Activated CD4-positive, CD25-positive, alpha-beta regulatory T cell treated with anti-CD3 and anti-CD28 coated beads, Interleukin-2, amount 50 U/mL, for 24 hours (primary cell): Measurements from ENCODE around the gene C1orf35.
A peak's percentile ranks its signal among the peaks of the same experiment; 100 is the strongest.

Source experiments
- ATAC-seq, 2 donors: fragments of 150-1000 bp; cut with Tn5 transposase; one replicate each; pipeline ENCODE4 v1.10.0; 2021; ENCODE audit warnings: mild to moderate bottlenecking in 1 of 2, moderate library complexity in 1 of 2

C1orf35 gene

GRCh38 chr1:228109073-228109961 lies 6.2 kb upstream of the C1orf35 start, which contains the start of gene MRPL55:
TSS of gene MRPL55 (minus strand) at chr1:228109299. CDS start at chr1:228108260, 1,039 bp downstream.
- ATAC-seq, result peak; percentile 95

- no peak for ATAC-seq
Measured at GRCh38 chr1:228108742-228109072, 5.6 kb upstream of the C1orf35 start.

GRCh38 chr1:228108055-228108690 lies 5.0 kb upstream of the C1orf35 start:
- ATAC-seq, result no peak

GRCh38 chr1:228107636-228108035 lies 4.5 kb upstream of the C1orf35 start:
- ATAC-seq, result no peak

GRCh38 chr1:228106800-228107054 lies 3.6 kb upstream of the C1orf35 start:
- ATAC-seq, result no peak

GRCh38 chr1:228105996-228106799 lies 3.1 kb upstream of the C1orf35 start:
- no peak for ATAC-seq

- no peak for ATAC-seq
Measured at GRCh38 chr1:228105270-228105995, 2.3 kb upstream of the C1orf35 start.

- no peak for ATAC-seq
Measured at GRCh38 chr1:228104526-228105269, 1.6 kb upstream of the C1orf35 start.

- ATAC-seq, result peak; percentile 39 to 50
Measured at GRCh38 chr1:228101994-228102790, 933 bp downstream of the C1orf35 start.

- ATAC-seq, result no peak
Measured at GRCh38 chr1:228101614-228101993, 1.5 kb downstream of the C1orf35 start.

GRCh38 chr1:228100822-228101613 lies 2.1 kb downstream of the C1orf35 start:
- no peak for ATAC-seq

- ATAC-seq, result no peak
Measured at GRCh38 chr1:228099331-228099732, 3.8 kb downstream of the C1orf35 start.

- no peak for ATAC-seq
Measured at GRCh38 chr1:228098323-228098931, 4.7 kb downstream of the C1orf35 start.

GRCh38 chr1:228097333-228098081 lies 5.6 kb downstream of the C1orf35 start:
- no peak for ATAC-seq

- no peak for ATAC-seq
Measured at GRCh38 chr1:228096416-228097332, 6.5 kb downstream of the C1orf35 start.

GRCh38 chr1:228095938-228096337 lies 7.2 kb downstream of the C1orf35 start:
- no peak for ATAC-seq

GRCh38 chr1:228095161-228095560 lies 8.0 kb downstream of the C1orf35 start:
- ATAC-seq, result no peak

GRCh38 chr1:228094432-228095016 lies 8.6 kb downstream of the C1orf35 start:
- ATAC-seq, result no peak
